ENCODE results near the gene ARMH4.

GRCh38 chr14:58085877-58086276 is 66.1 kb downstream of the ARMH4 start:
- TF ChIP-seq MAX (IDR thresholded peaks at IDR 0.05) (no peak), CTCF (IDR thresholded peaks at IDR 0.05; ENCODE audit: low read depth, low read length, missing input control) (no peak)

All from liver (tissue), 2 donors.